ENCODE measurements around the gene OTUD1. TPM values are rescaled to one million over a fixed set of nuclear protein-coding genes. Genes with fewer than 3 reads are reported as not detected.

The OTUD1 gene
- total RNA-seq, 1 donor: 8.0 TPM

DNA sequence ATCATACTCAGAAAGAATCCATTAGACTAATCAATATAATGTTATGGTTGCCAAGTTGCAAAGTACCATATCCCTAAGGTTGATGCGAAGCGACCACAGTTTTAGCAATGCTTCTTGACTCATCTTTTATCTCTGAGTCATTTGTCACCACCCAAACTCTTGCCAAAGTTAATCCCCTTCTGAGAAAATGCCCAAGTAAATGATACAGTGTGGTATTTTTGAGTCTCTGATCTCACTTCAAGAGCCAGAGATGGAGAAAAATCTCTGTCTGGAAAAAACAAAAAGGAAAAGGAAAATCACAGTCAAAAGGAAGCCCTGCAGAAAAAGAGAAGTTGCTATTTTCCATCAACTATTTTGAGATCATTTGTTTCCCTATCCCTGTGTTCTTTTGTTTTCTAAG, 26.7 kb upstream of the OTUD1 start:
- DNase-seq (ENCODE audit: low read depth): peak; percentile 54
- no peak overlapping the region for H3K4me3 ChIP-seq (ENCODE audit: low read depth, low read length)
- no peak for TF ChIP-seq CTCF (IDR thresholded peaks at IDR 0.05; ENCODE audit: insufficient read depth, low read length)

- no peak overlapping the region for H3K4me3 ChIP-seq (ENCODE audit: low read depth, low read length)
- DNase-seq (ENCODE audit: low read depth): no peak
- no peak for TF ChIP-seq CTCF (IDR thresholded peaks at IDR 0.05; ENCODE audit: insufficient read depth, low read length)
Observed at GRCh38 chr10:23413629-23414089, 25.2 kb upstream of the OTUD1 start.

DNA sequence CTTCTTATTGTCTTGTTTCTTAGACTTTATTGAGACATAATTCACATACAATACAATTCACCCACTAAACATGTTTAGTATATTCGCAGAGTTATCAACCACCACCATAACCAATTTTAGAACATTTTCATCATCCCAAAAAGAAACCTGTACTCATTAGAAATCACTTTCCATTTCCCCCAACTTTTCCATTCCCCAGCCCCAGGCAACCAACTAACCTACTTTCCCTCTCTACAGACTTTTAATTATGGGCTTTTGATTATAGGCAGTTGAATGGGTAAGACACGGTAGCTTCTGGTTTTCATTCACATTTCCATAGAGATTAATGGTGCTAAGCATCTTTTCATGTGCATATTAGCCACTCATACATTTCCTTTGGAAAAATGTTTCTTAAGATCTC, 24.2 kb upstream of the OTUD1 start:
- TF ChIP-seq CTCF (IDR thresholded peaks at IDR 0.05; ENCODE audit: insufficient read depth, low read length): no peak
- DNase-seq (ENCODE audit: low read depth): no peak
- H3K4me3 ChIP-seq (ENCODE audit: low read depth, low read length): no peak overlapping the region

GRCh38 chr10:23417254-23417653, 21.6 kb upstream of the OTUD1 start:
- DNase-seq (ENCODE audit: low read depth): no peak
- TF ChIP-seq CTCF (IDR thresholded peaks at IDR 0.05; ENCODE audit: insufficient read depth, low read length): no peak
- H3K4me3 ChIP-seq (ENCODE audit: low read depth, low read length): no peak overlapping the region

- no peak for DNase-seq (ENCODE audit: low read depth)
- no peak overlapping the region for H3K4me3 ChIP-seq (ENCODE audit: low read depth, low read length)
- no peak for TF ChIP-seq CTCF (IDR thresholded peaks at IDR 0.05; ENCODE audit: insufficient read depth, low read length)
Observed at GRCh38 chr10:23418051-23418681, 20.7 kb upstream of the OTUD1 start.

GRCh38 chr10:23419201-23419600, 19.7 kb upstream of the OTUD1 start:
- no peak for TF ChIP-seq CTCF (IDR thresholded peaks at IDR 0.05; ENCODE audit: insufficient read depth, low read length)
- DNase-seq (ENCODE audit: low read depth): no peak
- H3K4me3 ChIP-seq (ENCODE audit: low read depth, low read length): no peak overlapping the region
